22Rv1 (cell line): ENCODE data around the gene THAP3.
"Not testable (repeated sequence)": the region's sequence is repeated elsewhere in the genome, so short reads cannot be mapped to it uniquely, and the experiment has no call there.

ENCODE experiments used
- H3K27ac ChIP-seq: fragments of 450-650 bp; 2 replicates; pipeline ENCODE4 v1.5.1; 2017
- CTCF ChIP-seq: fragments of 450-650 bp; IDR thresholded peaks from 2 replicates; pipeline ENCODE4 v1.5.1; 2017; ENCODE audit warnings: mild to moderate bottlenecking
- ZFX ChIP-seq: fragments of 450-650 bp; IDR thresholded peaks from 2 replicates; pipeline ENCODE4 v1.6.1; 2017; ENCODE audit warnings: antibody characterized with exemption, borderline replicate concordance

Gene THAP3

GRCh38 chr1:6658359-6659060, 33.8 kb downstream of the THAP3 start:
- H3K27ac ChIP-seq = no peak overlapping the region
- TF ChIP-seq CTCF (no peak), ZFX (no peak)

GRCh38 chr1:6660415-6661049, 35.9 kb downstream of the THAP3 start:
- H3K27ac ChIP-seq = no peak overlapping the region
- TF ChIP-seq ZFX (no peak), CTCF (no peak)

GRCh38 chr1:6662468-6662867, 37.8 kb downstream of the THAP3 start:
- H3K27ac ChIP-seq = not testable (repeated sequence)

- no peak for TF ChIP-seq ZFX
- TF ChIP-seq CTCF = no peak
- H3K27ac ChIP-seq = no peak overlapping the region
These were observed 42.0 kb downstream of the THAP3 start for GRCh38 chr1:6666696-6667095.

GRCh38 chr1:6667139-6667538, 42.5 kb downstream of the THAP3 start:
- TF ChIP-seq CTCF = no peak
- TF ChIP-seq ZFX = no peak
- no peak overlapping the region for H3K27ac ChIP-seq

- no peak overlapping the region for H3K27ac ChIP-seq
- TF ChIP-seq CTCF (no peak), ZFX (no peak)
These were observed 43.8 kb downstream of the THAP3 start for GRCh38 chr1:6668503-6668902.

- H3K27ac ChIP-seq = no peak overlapping the region
- TF ChIP-seq CTCF (no peak), ZFX (no peak)
These were observed 47.9 kb downstream of the THAP3 start for GRCh38 chr1:6672558-6672957.
